Measurements from ENCODE around the gene SAE1.

The SAE1 gene

DNA sequence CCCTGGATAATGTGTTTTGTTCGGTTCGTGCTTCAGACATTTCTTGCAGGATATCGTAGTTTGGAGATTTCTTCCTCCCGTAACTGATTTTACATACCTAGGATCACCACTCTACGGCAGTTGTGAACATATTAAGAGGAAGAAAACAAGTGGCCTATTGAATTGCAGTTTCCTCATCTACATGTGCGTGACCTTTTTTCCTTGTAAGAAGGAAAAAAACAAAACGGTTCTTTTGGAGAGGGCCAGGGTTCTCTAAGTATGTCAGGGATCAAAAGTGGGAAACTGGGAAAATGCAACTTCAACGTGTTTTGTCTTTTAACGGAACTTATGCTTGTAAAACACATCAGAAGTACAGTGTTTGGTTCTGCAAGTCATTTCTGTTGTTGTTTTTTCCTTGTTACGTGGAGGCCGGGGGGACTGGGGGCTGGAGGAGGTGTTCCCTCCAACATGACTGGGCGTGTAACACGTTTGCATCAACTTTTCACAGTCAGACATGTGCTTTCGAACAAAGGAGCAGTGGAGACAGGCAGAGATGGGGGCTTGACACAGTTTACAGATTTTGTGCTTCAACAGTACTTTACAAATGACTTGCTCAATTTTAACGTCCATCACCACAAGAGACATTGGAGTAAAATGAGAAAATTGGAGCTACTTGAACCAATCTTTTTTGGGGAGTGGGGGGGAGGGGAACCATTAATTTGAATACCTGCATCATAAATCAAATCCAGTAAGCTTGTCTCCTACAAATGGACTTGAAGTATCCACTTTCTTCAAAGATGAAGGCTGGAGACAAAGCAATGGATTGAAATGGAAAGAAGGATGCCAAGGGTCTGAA lies 20.9 kb upstream of the SAE1 start:
- Mint-ChIP-seq H3K9me3 (no peaks in the 10 kb centered on the region), H3K4me1 (ENCODE audit: low read depth in 2 of 2) (peaks cover 47 to 54% of the 10 kb centered on the region in 2 donors), H3K36me3 (ENCODE audit: insufficient read depth) (peaks cover 48% of the 10 kb centered on the region), H3K27me3 (no peaks in the 10 kb centered on the region), H3K27ac (peak overlapping the region; percentile 99), H3K4me3 (peak overlapping the region; percentile 91)
- no peak for ATAC-seq (replicated peaks)
- DNase-seq, result no peak

DNA sequence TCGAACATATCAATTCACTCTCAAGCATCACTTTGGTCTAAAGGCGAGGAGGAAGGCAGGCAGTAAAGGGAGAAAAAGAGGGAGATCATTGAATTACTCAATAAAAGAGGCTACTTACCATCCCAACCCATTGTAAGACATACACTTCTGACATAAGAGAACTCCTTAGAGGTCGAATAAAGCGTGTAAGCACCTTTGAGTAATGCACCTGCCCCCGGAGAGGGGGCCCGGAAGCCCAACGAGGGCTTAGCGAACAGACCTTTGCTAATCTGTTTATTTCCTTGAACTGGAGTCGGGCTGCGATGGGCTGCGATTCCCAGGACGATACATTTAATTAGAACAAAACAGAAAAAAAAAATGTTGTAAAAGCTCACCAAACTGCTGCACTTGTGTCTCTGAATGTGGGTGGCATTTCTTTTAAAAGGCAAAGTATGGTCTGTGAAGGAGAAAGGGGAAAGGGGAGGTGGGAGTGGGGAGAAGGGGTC lies 20.1 kb upstream of the SAE1 start:
- peak overlapping the region; percentile 99 for H3K27ac Mint-ChIP-seq
- ATAC-seq (replicated peaks), result no peak
- H3K36me3 Mint-ChIP-seq (ENCODE audit: insufficient read depth), result peaks cover 48% of the 10 kb centered on the region
- no peaks in the 10 kb centered on the region for H3K9me3 Mint-ChIP-seq
- peak overlapping the region; percentile 91 for H3K4me3 Mint-ChIP-seq
- DNase-seq, result no peak
- peaks cover 47 to 53% of the 10 kb centered on the region in 2 donors for H3K4me1 Mint-ChIP-seq (ENCODE audit: low read depth in 2 of 2)
- no peaks in the 10 kb centered on the region for H3K27me3 Mint-ChIP-seq

DNA sequence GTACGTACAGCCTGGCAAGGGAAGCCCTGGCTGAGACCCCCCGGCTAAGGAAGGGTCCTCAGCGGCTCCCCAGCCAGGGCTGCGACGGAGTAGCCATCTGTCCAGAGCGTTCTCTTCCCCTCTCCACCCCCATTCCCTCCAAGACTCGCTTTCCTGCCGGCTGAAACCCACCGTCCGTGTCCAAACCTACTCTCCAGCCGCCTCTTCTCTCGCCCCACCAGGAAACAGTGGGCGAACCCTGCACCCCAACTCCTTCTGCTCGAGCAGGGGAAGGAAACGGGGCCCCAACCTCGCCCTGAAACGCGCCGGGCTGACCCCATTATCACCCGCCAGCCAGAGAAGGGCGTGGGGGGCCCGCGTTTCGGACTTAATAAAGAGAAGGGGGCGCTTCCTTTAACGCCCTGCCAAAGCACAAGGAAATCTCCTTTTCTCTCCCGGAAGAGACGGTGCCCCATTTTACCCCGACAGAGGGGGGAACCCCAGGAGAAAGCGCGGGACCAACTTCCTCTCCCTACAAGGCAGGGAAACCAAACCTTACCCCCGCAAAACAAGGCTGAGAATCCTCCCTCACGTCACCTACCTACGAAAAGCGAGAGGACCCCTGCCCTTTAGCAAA lies 19.5 kb upstream of the SAE1 start:
- DNase-seq (peak in 2 of 3 experiments; percentile 34 to 39), ATAC-seq (replicated peaks) (no peak)
- H3K27me3 Mint-ChIP-seq, result no peaks in the 10 kb centered on the region
- peak overlapping the region; percentile 91 for H3K4me3 Mint-ChIP-seq
- no peaks in the 10 kb centered on the region for H3K9me3 Mint-ChIP-seq
- peaks cover 42 to 47% of the 10 kb centered on the region in 2 donors for H3K4me1 Mint-ChIP-seq (ENCODE audit: low read depth in 2 of 2)
- peaks cover 48% of the 10 kb centered on the region for H3K36me3 Mint-ChIP-seq (ENCODE audit: insufficient read depth)
- peak overlapping the region; percentile 99 for H3K27ac Mint-ChIP-seq

DNA sequence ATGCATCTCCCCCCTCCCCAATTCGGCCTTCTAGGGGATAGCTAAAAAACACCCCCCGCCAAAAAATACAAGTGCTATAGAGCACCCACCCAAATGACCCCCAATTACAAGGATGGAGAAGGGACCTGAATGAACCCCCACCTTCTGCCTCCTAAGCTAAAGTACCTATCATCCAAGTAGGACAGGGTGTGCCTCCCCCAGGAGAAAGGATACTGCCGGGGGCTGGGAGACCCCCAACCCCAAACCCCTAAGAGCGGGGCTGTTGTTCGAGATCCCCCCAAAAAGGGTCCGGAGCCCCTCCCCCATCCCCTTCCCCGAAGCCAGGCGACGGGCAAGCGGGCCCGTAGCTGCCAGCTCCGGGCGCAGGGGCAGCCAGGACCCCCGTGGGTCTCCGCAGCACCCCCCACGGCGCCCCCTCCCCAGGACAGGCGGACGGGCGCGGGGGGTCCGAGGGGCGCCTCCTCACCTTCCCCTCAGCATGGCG lies 18.9 kb upstream of the SAE1 start:
- ATAC-seq (replicated peaks) (no peak), DNase-seq (no peak)
- no peaks in the 10 kb centered on the region for H3K9me3 Mint-ChIP-seq
- peaks cover 40 to 44% of the 10 kb centered on the region in 2 donors for H3K4me1 Mint-ChIP-seq (ENCODE audit: low read depth in 2 of 2)
- H3K36me3 Mint-ChIP-seq (ENCODE audit: insufficient read depth), result peaks cover 48% of the 10 kb centered on the region
- peak overlapping the region; percentile 91 for H3K4me3 Mint-ChIP-seq
- H3K27me3 Mint-ChIP-seq, result no peaks in the 10 kb centered on the region
- peak overlapping the region; percentile 99 for H3K27ac Mint-ChIP-seq

DNA sequence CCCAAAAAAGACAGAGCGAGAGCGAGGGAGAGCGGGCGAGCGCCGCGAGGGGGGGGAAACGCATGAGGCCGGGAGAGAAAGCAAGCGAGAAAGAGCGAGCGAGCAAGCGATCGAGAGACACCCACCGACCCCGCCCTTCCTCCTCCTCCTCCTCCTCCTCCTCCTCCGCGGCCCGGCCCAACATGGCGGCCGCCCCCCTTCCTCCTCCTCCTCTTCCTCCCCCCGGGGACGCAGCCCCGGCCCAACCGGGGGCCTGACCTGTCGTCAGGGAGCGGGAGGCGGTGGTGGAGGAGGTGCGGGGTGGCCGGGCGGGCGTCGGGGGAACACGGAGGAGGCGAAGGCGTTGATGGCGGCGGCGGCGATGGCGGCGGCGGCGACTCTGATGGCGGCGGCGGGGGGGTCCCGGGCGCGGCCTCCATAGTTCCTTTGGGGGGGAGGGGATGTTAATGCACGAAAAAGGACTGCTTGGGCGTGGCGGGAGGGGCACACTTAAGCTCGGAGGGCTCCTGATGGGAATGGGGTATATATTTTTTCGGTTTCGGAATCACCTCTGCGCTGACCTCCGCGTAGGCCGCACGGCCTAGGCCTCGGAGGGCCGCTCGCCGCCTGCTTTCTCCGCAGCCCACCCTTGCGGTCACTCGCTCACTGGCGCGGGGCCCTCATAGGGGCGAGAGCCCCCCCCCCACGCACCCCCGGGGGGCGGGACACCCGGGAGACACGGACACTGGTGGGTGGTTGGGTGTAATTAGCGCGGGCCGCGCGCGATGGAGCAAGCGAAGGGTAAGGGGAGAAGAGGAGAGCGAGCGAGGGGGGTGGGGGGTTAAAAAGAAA lies 18.3 kb upstream of the SAE1 start:
- H3K4me1 Mint-ChIP-seq (ENCODE audit: low read depth in 2 of 2), result peaks cover 33 to 37% of the 10 kb centered on the region in 2 donors
- DNase-seq (peak; percentile 75 to 80 (median 78)), ATAC-seq (replicated peaks) (peak; percentile 12)
- peak overlapping the region; percentile 91 for H3K4me3 Mint-ChIP-seq
- peak overlapping the region; percentile 99 for H3K27ac Mint-ChIP-seq
- no peaks in the 10 kb centered on the region for H3K9me3 Mint-ChIP-seq
- H3K36me3 Mint-ChIP-seq (ENCODE audit: insufficient read depth), result peaks cover 47% of the 10 kb centered on the region
- no peaks in the 10 kb centered on the region for H3K27me3 Mint-ChIP-seq

DNA sequence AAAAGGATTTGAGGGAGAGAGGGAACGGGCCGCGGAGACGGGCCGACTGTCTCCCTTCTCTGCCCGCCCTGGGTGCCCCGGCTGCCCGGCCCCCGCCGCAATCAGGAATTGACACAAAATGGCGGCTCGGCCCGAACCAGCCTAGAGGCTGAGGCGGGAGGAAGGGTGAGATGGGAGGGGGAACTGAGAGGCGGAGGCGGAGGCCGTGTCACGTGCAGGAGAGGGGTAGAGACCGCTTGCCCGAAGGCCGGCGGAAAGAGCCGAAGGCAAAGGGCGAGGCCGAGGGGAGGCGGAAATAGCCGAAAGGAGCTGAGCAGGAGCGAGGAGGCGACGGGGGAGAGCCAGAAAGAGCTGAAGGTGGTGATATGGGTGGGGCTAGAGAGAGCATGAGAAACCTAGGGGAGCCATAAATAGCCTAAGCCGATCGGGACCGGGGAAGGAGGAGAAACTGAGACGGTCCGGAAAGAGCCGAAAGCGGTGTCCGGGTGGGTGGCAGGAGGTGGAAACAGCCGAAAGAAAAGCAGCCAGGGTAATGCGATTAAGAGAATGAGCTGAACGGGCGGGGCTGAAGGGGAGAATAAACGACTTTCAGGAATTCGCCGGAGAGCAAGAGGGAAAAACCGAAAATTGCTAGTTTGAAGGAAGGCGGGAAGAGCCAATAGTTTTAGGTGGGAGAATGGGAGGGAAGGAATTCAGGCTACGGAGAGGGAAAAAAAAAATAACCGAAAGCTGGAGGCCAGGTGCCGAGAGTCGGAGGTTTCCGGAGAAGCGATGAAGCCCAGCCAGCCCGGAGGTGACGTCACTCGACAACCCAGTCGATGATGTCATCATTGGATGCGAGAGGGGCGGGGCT lies 17.4 kb upstream of the SAE1 start, which contains the start of gene ZC3H4:
ZC3H4 (minus strand) TSS at position 780 of the 853 bp plus-strand sequence. CDS start 1,192 bp downstream, outside the sequence.
- Mint-ChIP-seq H3K4me3 (peak within 1 kb of the TSS; percentile 91), H3K27ac (peak within 1 kb of the TSS; percentile 99), H3K27me3 (no peaks in the 10 kb centered on the region), H3K36me3 (ENCODE audit: insufficient read depth) (peaks cover 45% of the 10 kb centered on the region), H3K9me3 (no peaks in the 10 kb centered on the region), H3K4me1 (ENCODE audit: low read depth in 2 of 2) (peaks cover 25 to 29% of the 10 kb centered on the region in 2 donors)
- DNase-seq, result peak; percentile 99 to 100 (median 100)
- peak; percentile 80 for ATAC-seq (replicated peaks)

DNA sequence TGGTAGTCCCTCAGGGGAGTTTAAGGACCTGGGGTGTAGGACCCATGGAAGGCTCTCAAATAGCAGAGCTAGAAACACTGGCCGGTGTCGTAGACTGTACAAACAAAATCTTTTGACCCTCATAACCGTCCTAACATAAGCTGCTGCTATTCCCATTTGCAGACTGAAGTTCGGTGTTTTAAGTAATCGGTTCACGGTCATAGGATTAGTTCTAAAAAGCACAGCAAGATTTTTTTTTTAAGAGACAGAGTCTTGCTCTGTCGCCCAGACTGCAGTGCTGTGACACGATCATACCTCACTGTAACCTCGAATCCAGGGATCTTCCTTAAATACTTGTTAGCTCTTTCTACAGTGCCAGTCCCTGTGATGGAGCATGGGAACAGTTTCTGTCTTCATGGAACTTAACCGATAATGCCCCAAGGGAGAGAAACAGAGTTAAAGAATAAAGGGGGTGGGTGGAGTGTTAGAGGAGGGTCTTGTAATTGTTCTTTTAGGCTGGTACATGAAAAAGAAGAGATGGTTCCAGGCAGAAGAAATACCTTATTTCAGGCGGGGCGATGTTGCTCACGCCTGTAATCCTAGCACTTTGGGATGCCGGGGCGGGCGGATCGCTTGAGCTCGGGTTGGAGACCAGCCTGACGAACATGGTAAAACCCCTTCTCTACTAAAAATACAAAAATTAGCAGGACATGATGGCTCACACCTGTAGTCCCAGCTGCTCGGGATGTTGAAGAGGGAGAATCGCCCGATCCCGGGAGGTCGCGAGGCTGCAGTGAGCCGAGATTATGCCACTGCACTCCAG lies 16.6 kb upstream of the SAE1 start:
- DNase-seq, result no peak
- no peak for ATAC-seq (replicated peaks)
- no peaks in the 10 kb centered on the region for H3K27me3 Mint-ChIP-seq
- peak overlapping the region; percentile 99 for H3K27ac Mint-ChIP-seq
- no peaks in the 10 kb centered on the region for H3K9me3 Mint-ChIP-seq
- peak overlapping the region; percentile 91 for H3K4me3 Mint-ChIP-seq
- peaks cover 45% of the 10 kb centered on the region for H3K36me3 Mint-ChIP-seq (ENCODE audit: insufficient read depth)
- H3K4me1 Mint-ChIP-seq (ENCODE audit: low read depth in 2 of 2), result peaks cover 21% of the 10 kb centered on the region in 2 donors

DNA sequence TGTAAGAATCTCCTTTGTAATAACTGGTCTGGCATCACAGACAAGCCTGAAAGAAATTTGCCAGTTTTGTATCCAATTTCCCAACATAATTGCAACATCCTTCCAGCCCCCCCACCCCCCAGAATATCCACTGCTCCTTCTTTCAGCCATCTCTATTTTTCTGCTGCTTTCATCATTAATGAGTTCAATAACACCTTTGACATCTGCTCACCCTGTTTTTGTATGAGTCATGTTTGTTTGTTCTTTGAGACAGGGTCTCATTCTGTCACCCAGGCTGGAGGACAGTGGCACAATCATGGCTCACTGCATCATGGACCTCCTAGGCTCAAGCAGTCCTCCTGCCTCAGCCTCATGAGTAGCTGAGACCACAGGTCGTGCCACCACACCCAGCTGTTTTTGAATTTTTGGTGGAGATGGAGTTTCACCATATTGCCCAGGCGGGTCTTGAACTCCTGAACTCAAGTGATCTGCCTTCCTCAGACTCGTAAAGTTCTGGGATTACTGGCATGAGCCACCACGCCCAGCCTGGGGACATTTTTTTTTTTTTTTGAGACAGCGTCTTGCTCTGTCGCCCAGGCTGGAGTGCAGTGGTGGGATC lies 10.1 kb upstream of the SAE1 start:
- H3K27ac Mint-ChIP-seq, result no peak overlapping the region
- no peak overlapping the region for H3K4me3 Mint-ChIP-seq
- no peak for ATAC-seq (replicated peaks)
- DNase-seq, result no peak
- no peaks in the 10 kb centered on the region for H3K9me3 Mint-ChIP-seq
- peaks cover 0 to 5% of the 10 kb centered on the region in 2 donors for H3K4me1 Mint-ChIP-seq (ENCODE audit: low read depth in 2 of 2)
- H3K27me3 Mint-ChIP-seq, result no peaks in the 10 kb centered on the region
- H3K36me3 Mint-ChIP-seq (ENCODE audit: insufficient read depth), result peaks cover 2% of the 10 kb centered on the region

DNA sequence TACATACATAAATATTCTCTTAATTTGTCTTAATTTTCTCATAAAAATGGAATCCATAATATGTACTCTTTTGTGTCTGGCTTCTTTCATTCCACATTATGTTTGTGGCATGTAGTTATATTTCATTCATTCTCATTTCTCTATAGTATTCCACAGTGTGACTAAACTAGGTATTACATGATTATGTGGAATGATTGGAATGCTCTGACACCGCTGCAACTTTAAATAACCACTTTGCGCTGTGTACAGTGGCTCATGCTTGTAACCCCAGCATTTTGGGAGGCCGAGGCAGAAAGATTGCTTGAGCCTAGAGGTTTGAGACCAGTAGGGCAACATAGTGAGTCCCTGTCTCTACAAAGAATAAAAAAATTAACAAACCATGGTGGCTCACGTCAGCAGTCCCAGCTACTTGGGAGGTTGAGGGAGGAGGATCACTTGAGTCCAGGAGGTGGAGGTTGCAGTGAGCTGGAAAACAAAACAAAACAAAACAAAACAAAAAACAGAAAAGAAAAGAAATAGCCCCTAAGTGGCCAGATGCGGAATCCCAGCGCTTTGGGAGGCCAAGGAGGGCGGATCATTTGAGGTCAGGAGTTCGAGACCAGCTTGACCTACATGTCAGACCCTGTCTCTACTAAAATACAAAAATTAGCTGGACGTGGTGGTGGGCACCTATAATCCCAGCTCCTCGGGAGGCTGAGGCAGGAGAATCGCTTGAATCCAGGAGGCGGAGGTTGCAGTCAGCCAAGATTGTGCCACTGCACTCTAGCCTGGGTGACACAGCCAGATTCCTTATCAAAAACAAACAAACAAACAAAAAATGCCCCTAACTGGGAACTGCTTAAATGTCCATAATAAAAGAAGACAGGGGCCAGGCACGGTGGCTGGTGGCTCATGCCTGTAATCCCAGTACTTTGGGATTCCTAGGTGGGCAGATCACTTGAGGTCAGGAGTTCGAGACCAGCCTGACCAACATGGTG lies 8.0 kb upstream of the SAE1 start:
- Mint-ChIP-seq H3K36me3 (ENCODE audit: insufficient read depth) (peaks cover 2% of the 10 kb centered on the region), H3K9me3 (no peaks in the 10 kb centered on the region), H3K4me3 (no peak overlapping the region), H3K4me1 (ENCODE audit: low read depth in 2 of 2) (peaks cover 0 to 5% of the 10 kb centered on the region in 2 donors), H3K27me3 (no peaks in the 10 kb centered on the region), H3K27ac (no peak overlapping the region)
- no peak for ATAC-seq (replicated peaks)
- no peak for DNase-seq

DNA sequence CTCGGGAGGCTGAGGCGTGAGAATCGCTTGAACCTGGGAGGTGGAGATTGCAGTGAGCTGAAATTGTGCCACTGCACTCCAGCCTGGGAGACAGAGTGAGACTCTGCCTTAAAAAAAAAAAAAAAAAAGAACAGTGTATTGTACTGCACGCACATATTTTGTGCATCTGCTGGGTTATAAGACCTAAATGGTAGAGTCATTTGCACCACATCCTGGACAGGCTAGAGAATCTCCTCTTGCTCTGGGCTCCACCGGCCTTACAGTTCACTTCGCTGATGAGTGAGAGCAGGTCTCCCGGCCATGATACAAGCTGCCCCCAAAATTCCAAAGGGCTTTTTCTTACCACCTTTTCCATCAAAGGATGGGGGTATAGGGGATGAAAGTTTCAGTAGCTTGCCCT lies 7.2 kb upstream of the SAE1 start:
- Mint-ChIP-seq H3K36me3 (ENCODE audit: insufficient read depth) (peaks cover 2% of the 10 kb centered on the region), H3K9me3 (no peaks in the 10 kb centered on the region), H3K4me1 (ENCODE audit: low read depth in 2 of 2) (peaks cover 0 to 5% of the 10 kb centered on the region in 2 donors), H3K4me3 (no peak overlapping the region), H3K27ac (no peak overlapping the region), H3K27me3 (no peaks in the 10 kb centered on the region)
- DNase-seq (no peak), ATAC-seq (replicated peaks) (no peak)
